H1 (cell line): ENCODE measurements around the gene MYH3. TPM values are rescaled to one million over a fixed set of nuclear protein-coding genes. Genes with fewer than 3 reads are reported as not detected.
A peak's percentile ranks its signal among the peaks of the same experiment; 100 is the strongest.

Experiments used
- CTCF ChIA-PET: fragments of 300-600 bp; sonication (Branson Sonifier 250); formaldehyde crosslinking; loops from one replicate; lab custom pipeline; 2021; ENCODE audit not compliant: partially characterized antibody; lab: Charles Lee
- POLR2A ChIA-PET: fragments of 300-600 bp; sonication (Branson Sonifier 250); formaldehyde crosslinking; loops from one replicate; lab custom pipeline; 2021; ENCODE audit warnings: inconsistent platforms; ENCODE audit not compliant: partially characterized antibody; lab: Charles Lee
- DNase-seq, 2 experiments: peaks; one replicate each; pipeline versions ENCODE4 v3.0.0 to v3.0.0-alpha.2; 2010 to 2022; ENCODE audit warnings: low spot score in 2 of 2, low read depth in 1 of 2, mixed read lengths in 1 of 2
- FAIRE-seq: peaks from 2 replicates; lab custom pipeline; 2011; peaks lifted over from hg19 to GRCh38; lab: Jason Lieb, UNC
- H2AFZ ChIP-seq: 2 replicates; pipeline ENCODE4 v1.8.1; 2012; ENCODE audit warnings: low read length, inconsistent platforms
- H2AK5ac ChIP-seq: 2 replicates; pipeline ENCODE4 v1.6.1; 2013; ENCODE audit warnings: low read depth, low read length
- H2BK120ac ChIP-seq: replicated peaks from 2 replicates; pipeline ENCODE3; 2013; ENCODE audit warnings: low read depth, low read length, inconsistent platforms
- H2BK12ac ChIP-seq: 2 replicates; pipeline ENCODE4 v1.6.1; 2013; ENCODE audit warnings: low read depth, low read length
- H2BK15ac ChIP-seq: 2 replicates; pipeline ENCODE4 v1.6.1; 2013; ENCODE audit warnings: low read length
- H2BK20ac ChIP-seq: 2 replicates; pipeline ENCODE4 v1.6.1; 2013; ENCODE audit warnings: low read length
- H2BK5ac ChIP-seq: 2 replicates; pipeline ENCODE4 v1.6.1; 2013; ENCODE audit warnings: low read depth, low read length
- H3K14ac ChIP-seq: 2 replicates; pipeline ENCODE4 v1.6.1; 2013; ENCODE audit warnings: inconsistent platforms; ENCODE audit not compliant: insufficient read length
- H3K18ac ChIP-seq: 2 replicates; pipeline ENCODE4 v1.6.1; 2013; ENCODE audit warnings: low read length; ENCODE audit errors: extremely low read depth
- H3K23ac ChIP-seq: 2 replicates; pipeline ENCODE4 v1.6.1; 2013; ENCODE audit warnings: inconsistent platforms; ENCODE audit not compliant: insufficient read length
- H3K23me2 ChIP-seq: 2 replicates; pipeline ENCODE4 v1.6.1; 2013; ENCODE audit warnings: low read depth, low read length
- H3K27ac ChIP-seq: 2 replicates; pipeline ENCODE4 v1.6.1; 2011; ENCODE audit warnings: low read depth, low read length, inconsistent platforms
- H3K27me3 ChIP-seq, 4 experiments: replicated peaks in 1 of 4; 1 replicate in 1 of 4; 2 replicates in 3 of 4; pipeline versions ENCODE4 v1.6.1 to v1.8.1; 2011 to 2013; ENCODE audit warnings: low read length in 3 of 4, mild to moderate bottlenecking in 3 of 4, inconsistent platforms in 2 of 4, mixed read lengths in 2 of 4, moderate library complexity in 1 of 4; ENCODE audit not compliant: control insufficient read depth in 3 of 4, insufficient read depth in 3 of 4; ENCODE audit errors: extremely low read depth in 1 of 4
- H3K36me3 ChIP-seq, 4 experiments: 2 replicates each; pipeline versions ENCODE4 v1.6.1 to v1.8.1; 2011 to 2013; ENCODE audit warnings: mild to moderate bottlenecking in 4 of 4, low read length in 3 of 4, moderate library complexity in 2 of 4, control low read depth in 1 of 4, inconsistent platforms in 1 of 4; ENCODE audit not compliant: insufficient read depth in 4 of 4, control insufficient read depth in 2 of 4
- H3K4ac ChIP-seq: replicated peaks from 2 replicates; pipeline ENCODE3; 2013; ENCODE audit warnings: low read length, low read depth, mixed read lengths, inconsistent platforms; ENCODE audit not compliant: insufficient read length
- H3K4me1 ChIP-seq, 4 experiments: replicated peaks in 1 of 4; 1 replicate in 1 of 4; 2 replicates in 3 of 4; pipeline versions ENCODE4 v1.6.1 to v1.8.1; 2011 to 2013; ENCODE audit warnings: low read length in 3 of 4, inconsistent platforms in 2 of 4, mixed read lengths in 1 of 4; ENCODE audit not compliant: insufficient read depth in 4 of 4, control insufficient read depth in 3 of 4
- H3K4me2 ChIP-seq, 2 experiments: 2 replicates each; pipeline versions ENCODE4 v1.6.1 to v1.8.1; 2011 to 2013; ENCODE audit warnings: low read depth in 2 of 2, low read length in 2 of 2, control low read depth in 1 of 2, inconsistent platforms in 1 of 2, mild to moderate bottlenecking in 1 of 2; ENCODE audit not compliant: insufficient read depth in 1 of 2
- H3K4me3 ChIP-seq, 4 experiments: fragments of 200-600, 300-600 bp in 1 of 4; sonication (generic), shearing (Covaris generic), sonication (Bioruptor Twin) in 1 of 4; 2 replicates each; pipeline versions ENCODE4 v1.5.1 to v1.8.1; 2011 to 2016; ENCODE audit warnings: low read length in 4 of 4, low read depth in 3 of 4, control low read depth in 2 of 4, inconsistent platforms in 2 of 4, mild to moderate bottlenecking in 2 of 4, mixed read lengths in 1 of 4, moderate library complexity in 1 of 4; ENCODE audit not compliant: insufficient read depth in 2 of 4; ENCODE audit errors: extremely low read depth in 1 of 4
- H3K56ac ChIP-seq: replicated peaks from 2 replicates; pipeline ENCODE3; 2013; ENCODE audit warnings: low read depth, mild to moderate bottlenecking, mixed read lengths, low read length, inconsistent platforms; ENCODE audit not compliant: insufficient read length
- H3K79me1 ChIP-seq: 2 replicates; pipeline ENCODE4 v1.6.1; 2013; ENCODE audit warnings: low read depth, low read length, control low read depth
- H3K79me2 ChIP-seq, 2 experiments: 2 replicates each; pipeline versions ENCODE4 v1.6.1 to v1.8.1; 2012 to 2013; ENCODE audit warnings: low read length in 2 of 2, mild to moderate bottlenecking in 2 of 2, inconsistent platforms in 1 of 2; ENCODE audit not compliant: insufficient read depth in 2 of 2, control insufficient read depth in 1 of 2
- H3K9ac ChIP-seq, 4 experiments: replicated peaks in 1 of 4; 1 replicate in 1 of 4; 2 replicates in 3 of 4; pipeline versions ENCODE4 v1.6.1 to v1.8.1; 2011 to 2013; ENCODE audit warnings: low read depth in 3 of 4, low read length in 3 of 4, control low read depth in 2 of 4, mild to moderate bottlenecking in 2 of 4, moderate library complexity in 2 of 4, inconsistent platforms in 1 of 4; ENCODE audit errors: extremely low read depth in 1 of 4
- H3K9me3 ChIP-seq, 2 experiments: 2 replicates each; pipeline versions ENCODE4 v1.6.1 to v1.8.1; 2012 to 2013; ENCODE audit warnings: mild to moderate bottlenecking in 2 of 2, moderate library complexity in 2 of 2, control low read depth in 1 of 2, inconsistent platforms in 1 of 2, low read depth in 1 of 2, low read length in 1 of 2, mixed read lengths in 1 of 2; ENCODE audit not compliant: insufficient read depth in 2 of 2
- H4K20me1 ChIP-seq, 2 experiments: replicated peaks in 1 of 2; 2 replicates each; pipeline versions ENCODE3 to v1.8.1; 2011 to 2013; ENCODE audit warnings: inconsistent platforms in 2 of 2, low read length in 2 of 2, mild to moderate bottlenecking in 1 of 2; ENCODE audit not compliant: insufficient read depth in 2 of 2, control insufficient read depth in 1 of 2
- H4K5ac ChIP-seq: 2 replicates; pipeline ENCODE4 v1.6.1; 2013; ENCODE audit warnings: low read length, low read depth, mixed read lengths, inconsistent platforms; ENCODE audit not compliant: insufficient read length
- H4K8ac ChIP-seq: 2 replicates; pipeline ENCODE4 v1.8.0; 2013; ENCODE audit warnings: mild to moderate bottlenecking, moderate library complexity, low read length, inconsistent platforms; ENCODE audit not compliant: insufficient read depth; ENCODE audit errors: extremely low read depth
- H4K91ac ChIP-seq: replicated peaks from 2 replicates; pipeline ENCODE3; 2013; ENCODE audit warnings: low read length, mixed read lengths, inconsistent platforms; ENCODE audit not compliant: insufficient read length
- BCL11A ChIP-seq, 2 experiments: IDR thresholded peaks; one replicate each; pipeline ENCODE4 v1.6.1; 2011; ENCODE audit warnings: low read depth in 2 of 2, low read length in 2 of 2, mild to moderate bottlenecking in 2 of 2
- EZH2 ChIP-seq: fragments of 200-600 bp; sonication (generic); IDR thresholded peaks from 2 replicates; pipeline ENCODE4 v1.7.1; 2012; ENCODE audit warnings: low read depth, mild to moderate bottlenecking, moderate library complexity, low read length, inconsistent platforms; ENCODE audit not compliant: severe bottlenecking
- JUN ChIP-seq: IDR thresholded peaks from 2 replicates; pipeline ENCODE4 v1.6.1; 2011; ENCODE audit warnings: low read depth, mild to moderate bottlenecking, improper control_type of control experiment, low read length
- KDM1A ChIP-seq: fragments of 200-600, 300-600 bp; sonication (generic); IDR thresholded peaks from 2 replicates; pipeline ENCODE4 v1.7.1; 2016; ENCODE audit warnings: mild to moderate bottlenecking, low read length, borderline replicate concordance
- KDM5A ChIP-seq: fragments of 200-600 bp; IDR thresholded peaks from 2 replicates; pipeline ENCODE4 v1.7.1; 2012; ENCODE audit warnings: mild to moderate bottlenecking, low read length, inconsistent platforms, mixed read lengths
- MAFK ChIP-seq: IDR thresholded peaks from 2 replicates; pipeline ENCODE4 v1.6.1; 2012; ENCODE audit warnings: low read depth, mild to moderate bottlenecking, improper control_type of control experiment, low read length
- NANOG ChIP-seq: IDR thresholded peaks from 2 replicates; pipeline ENCODE4 v1.6.1; 2011; ENCODE audit warnings: low read length, low read depth, mild to moderate bottlenecking, inconsistent platforms; ENCODE audit not compliant: insufficient read depth, poor library complexity, severe bottlenecking
- RAD21 ChIP-seq, 2 experiments: IDR thresholded peaks in 1 of 2; conservative IDR thresholded peaks in 1 of 2; 2 replicates each; pipeline ENCODE4 v1.6.1; 2011; ENCODE audit warnings: low read depth in 2 of 2, low read length in 2 of 2, improper control_type of control experiment in 1 of 2, inconsistent platforms in 1 of 2, mild to moderate bottlenecking in 1 of 2, moderate library complexity in 1 of 2
- SIN3A ChIP-seq, 2 experiments: IDR thresholded peaks in 1 of 2; conservative IDR thresholded peaks in 1 of 2; 2 replicates each; pipeline ENCODE4 v1.6.1; 2011 to 2012; ENCODE audit warnings: low read length in 2 of 2, improper control_type of control experiment in 1 of 2, low read depth in 1 of 2, mild to moderate bottlenecking in 1 of 2
- WGBS, 2 experiments: shearing (Covaris generic) in 1 of 2; methylation state at CpG; one replicate each; pipeline versions ENCODE4 v1.1.6 to v1.1.7; 2013 to 2015; ENCODE audit warnings: low lambda C conversion rate in 2 of 2, mixed read lengths in 2 of 2, inconsistent platforms in 1 of 2, low coverage in 1 of 2, missing lambda C conversion rate in 1 of 2; ENCODE audit not compliant: insufficient replicate concordance in 2 of 2, insufficient coverage in 1 of 2, insufficient read length in 1 of 2; ENCODE audit errors: extremely low coverage in 1 of 2, missing lambda C conversion rate in 1 of 2; 5-methylcytosine and 5-hydroxymethylcytosine counted together
- polyA plus RNA-seq, 7 experiments: library from polyadenylated mRNA; depleted of rRNA in 3 of 7; stranded (reverse) in 5 of 7; unstranded in 2 of 7; fragments of >200 nt in 5 of 7; fragments of 200-250 nt in 2 of 7; gene quantifications; 1 replicate in 5 of 7; 2 replicates in 1 of 7; 4 replicates in 1 of 7; pipeline versions ENCODE4 v1.2.1 to v1.2.3, GENCODE V29; 2011 to 2013; ENCODE audit warnings: missing spikeins in 2 of 7, mixed read lengths in 2 of 7
- total RNA-seq: library from RNA; stranded (reverse); fragmentation: NEBNext Ultra II Directional; extraction: Animal tissue kit (Norgen Biotek cat#: 25700); gene quantifications from 2 replicates; pipeline ENCODE4 v1.2.1, GENCODE V29; 2021
- TF ChIP-seq, protein P1 (sequence below): IDR thresholded peaks from 2 replicates; pipeline ENCODE4 v1.6.1; 2011; ENCODE audit warnings: low read length, improper control_type of control experiment

MYH3 gene
- total and polyA plus RNA-seq, 2 of the 8 experiments (the other 6 are each of a cell fraction or from before 2014, with no cell fraction given): 0.65 to 1.8 TPM

DNA sequence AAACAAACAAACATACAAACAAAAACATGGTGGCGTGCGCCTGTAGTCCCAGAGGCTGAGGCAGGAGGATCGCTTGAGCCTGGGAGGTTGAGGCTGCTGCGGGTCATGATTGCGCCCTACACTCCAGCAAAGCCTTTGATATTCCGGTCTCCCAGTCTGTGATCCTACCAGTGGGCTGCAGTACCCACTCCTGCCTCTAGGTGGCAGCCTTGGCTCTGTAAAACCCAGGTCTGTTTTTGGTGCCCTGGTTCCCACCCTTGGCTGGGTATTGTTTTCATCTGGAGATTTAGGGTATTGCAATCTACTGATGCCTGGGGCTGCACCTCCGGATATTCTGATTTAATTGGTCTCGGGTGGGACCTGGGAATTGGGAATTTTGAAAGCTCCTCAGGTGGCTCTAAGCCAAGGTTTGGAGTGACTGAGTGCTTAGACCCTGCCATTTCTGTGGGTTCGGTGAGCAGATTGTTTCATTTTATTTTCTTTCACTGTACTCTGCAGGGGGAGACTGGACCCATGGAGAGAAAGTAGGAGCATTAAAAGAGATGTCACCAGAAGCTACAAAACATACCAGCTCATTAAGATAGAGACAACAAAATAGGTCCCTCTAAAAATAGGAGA lies 40.5 kb downstream of the MYH3 start:
- Histone ChIP-seq H3K79me1 (no peaks in the 10 kb centered on the region), H3K4me2 (no peak overlapping the region), H3K4ac (no peak overlapping the region), H3K36me3 (no peaks in the 10 kb centered on the region), H3K23ac (no peak overlapping the region), H4K91ac (no peak overlapping the region), H2BK5ac (no peak overlapping the region), H3K79me2 (no peaks in the 10 kb centered on the region), H2BK20ac (no peak overlapping the region), H3K18ac (no peak overlapping the region), H2BK12ac (no peak overlapping the region), H2AK5ac (no peak overlapping the region), H3K9ac (no peak overlapping the region), H3K23me2 (no peaks in the 10 kb centered on the region; the same call in 1 of the 2 replicates), H3K56ac (no peak overlapping the region), H3K9me3 (no peaks in the 10 kb centered on the region), H2BK15ac (no peak overlapping the region), H3K4me1 (no peaks in the 10 kb centered on the region; a peak in 2 of 7 replicates), H2AFZ (no peak overlapping the region), H3K4me3 (no peak overlapping the region), H4K20me1 (no peaks in the 10 kb centered on the region), H3K27ac (no peak overlapping the region), H2BK120ac (no peak overlapping the region), H3K14ac (no peak overlapping the region), H3K27me3 (no peaks in the 10 kb centered on the region), H4K8ac (no peak overlapping the region), H4K5ac (no peak overlapping the region)
- DNase-seq (peak; percentile 89 to 99), FAIRE-seq (peak; percentile 96)
- WGBS, 2 experiments: 64% methylated on average over 9 of the region's 9 CpGs; no CpG with 5 or more reads in 1 of the 2 experiments
- ChIA-PET POLR2A (interaction anchor here (0.8 to 1.4 kb wide), 2 partner anchors 10 to 113 kb away, joined by 3 to 4 read pairs; partner anchors contain the start of gene TMEM220), CTCF (interaction anchor here (0.7 to 18.0 kb wide), 72 partner anchors 8 to 1022 kb away, joined by 3 to 343 read pairs (median 5); partner anchors contain the start of genes MYH13 and TMEM220)
- TF ChIP-seq NANOG (peak; percentile 7), RAD21 (IDR thresholded peaks at IDR 0.05 in 1 of 2, conservative IDR thresholded peaks at IDR 0.05 in 1 of 2; ENCODE audit: low read depth in 2 of 2, low read length in 2 of 2) (peak; percentile 63 to 73), KDM5A (no peak), EZH2 (no peak), MAFK (no peak), JUN (no peak), BCL11A (IDR thresholded peaks at IDR 0.05; ENCODE audit: low read depth in 2 of 2, low read length in 2 of 2) (no peak), KDM1A (no peak; the same call in 1 of the 2 replicates), SIN3A (conservative IDR thresholded peaks at IDR 0.05 in 1 of 2, IDR thresholded peaks at IDR 0.05 in 1 of 2; ENCODE audit: low read depth in 1 of 2, low read length in 2 of 2) (no peak)
- TF ChIP-seq, protein P1, sequence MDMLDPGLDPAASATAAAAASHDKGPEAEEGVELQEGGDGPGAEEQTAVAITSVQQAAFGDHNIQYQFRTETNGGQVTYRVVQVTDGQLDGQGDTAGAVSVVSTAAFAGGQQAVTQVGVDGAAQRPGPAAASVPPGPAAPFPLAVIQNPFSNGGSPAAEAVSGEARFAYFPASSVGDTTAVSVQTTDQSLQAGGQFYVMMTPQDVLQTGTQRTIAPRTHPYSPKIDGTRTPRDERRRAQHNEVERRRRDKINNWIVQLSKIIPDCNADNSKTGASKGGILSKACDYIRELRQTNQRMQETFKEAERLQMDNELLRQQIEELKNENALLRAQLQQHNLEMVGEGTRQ: no peak
